ENCODE data around the gene CD6.

- TF ChIP-seq POLR2AphosphoS5 (IDR thresholded peaks at IDR 0.05; ENCODE audit: low read depth, low read length): no peak
- no peak for TF ChIP-seq SIN3A (IDR thresholded peaks at IDR 0.05; ENCODE audit: borderline replicate concordance, insufficient read depth, low read length)
- TF ChIP-seq, protein P1, sequence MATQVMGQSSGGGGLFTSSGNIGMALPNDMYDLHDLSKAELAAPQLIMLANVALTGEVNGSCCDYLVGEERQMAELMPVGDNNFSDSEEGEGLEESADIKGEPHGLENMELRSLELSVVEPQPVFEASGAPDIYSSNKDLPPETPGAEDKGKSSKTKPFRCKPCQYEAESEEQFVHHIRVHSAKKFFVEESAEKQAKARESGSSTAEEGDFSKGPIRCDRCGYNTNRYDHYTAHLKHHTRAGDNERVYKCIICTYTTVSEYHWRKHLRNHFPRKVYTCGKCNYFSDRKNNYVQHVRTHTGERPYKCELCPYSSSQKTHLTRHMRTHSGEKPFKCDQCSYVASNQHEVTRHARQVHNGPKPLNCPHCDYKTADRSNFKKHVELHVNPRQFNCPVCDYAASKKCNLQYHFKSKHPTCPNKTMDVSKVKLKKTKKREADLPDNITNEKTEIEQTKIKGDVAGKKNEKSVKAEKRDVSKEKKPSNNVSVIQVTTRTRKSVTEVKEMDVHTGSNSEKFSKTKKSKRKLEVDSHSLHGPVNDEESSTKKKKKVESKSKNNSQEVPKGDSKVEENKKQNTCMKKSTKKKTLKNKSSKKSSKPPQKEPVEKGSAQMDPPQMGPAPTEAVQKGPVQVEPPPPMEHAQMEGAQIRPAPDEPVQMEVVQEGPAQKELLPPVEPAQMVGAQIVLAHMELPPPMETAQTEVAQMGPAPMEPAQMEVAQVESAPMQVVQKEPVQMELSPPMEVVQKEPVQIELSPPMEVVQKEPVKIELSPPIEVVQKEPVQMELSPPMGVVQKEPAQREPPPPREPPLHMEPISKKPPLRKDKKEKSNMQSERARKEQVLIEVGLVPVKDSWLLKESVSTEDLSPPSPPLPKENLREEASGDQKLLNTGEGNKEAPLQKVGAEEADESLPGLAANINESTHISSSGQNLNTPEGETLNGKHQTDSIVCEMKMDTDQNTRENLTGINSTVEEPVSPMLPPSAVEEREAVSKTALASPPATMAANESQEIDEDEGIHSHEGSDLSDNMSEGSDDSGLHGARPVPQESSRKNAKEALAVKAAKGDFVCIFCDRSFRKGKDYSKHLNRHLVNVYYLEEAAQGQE (IDR thresholded peaks at IDR 0.05; ENCODE audit: insufficient read depth in 1 of 2, low read depth in 2 of 2, low read length in 2 of 2): no peak
- no peak for TF ChIP-seq TAF1 (IDR thresholded peaks at IDR 0.05; ENCODE audit: borderline replicate concordance, insufficient read depth, low read length)
- TF ChIP-seq FOXP2 (optimal IDR thresholded peaks at IDR 0.05; ENCODE audit: borderline replicate concordance, extremely low read depth, extremely low read length, insufficient read depth): no peak
Measured at GRCh38 chr11:61035526-61035835, 64.0 kb downstream of the CD6 start.

Measured in PFSK-1 (cell line).